ENCODE results near the gene NCAPD3. TPM values are rescaled to one million over a fixed set of nuclear protein-coding genes. Genes with fewer than 3 reads are reported as not detected.
"Not testable (repeated sequence)": the region's sequence is repeated elsewhere in the genome, so short reads cannot be mapped to it uniquely, and the experiment has no call there.

NCAPD3 gene
- total and polyA plus RNA-seq, 5 donors from 2014 or later: 12.9 to 38.2 (median 15.3) TPM

- no peak overlapping the region for H3K27ac ChIP-seq (ENCODE audit: insufficient read depth, low read length, poor library complexity, severe bottlenecking)
Measured at GRCh38 chr11:134119094-134119493, 104.7 kb downstream of the NCAPD3 start.

GRCh38 chr11:134118006-134118405 is 105.8 kb downstream of the NCAPD3 start:
- Mint-ChIP-seq H3K27me3 (peaks cover 23% of the 10 kb centered on the region), H3K4me3 (no peak overlapping the region), H3K27ac (no peak overlapping the region), H3K36me3 (no peaks in the 10 kb centered on the region), H3K4me1 (no peaks in the 10 kb centered on the region), H3K9me3 (peaks cover 0 to 2% (median 0%) of the 10 kb centered on the region in 7 donors)
- no peak overlapping the region for H3K4me3 ChIP-seq (ENCODE audit: low read depth, low read length)
- no peaks in the 10 kb centered on the region for H3K4me1 ChIP-seq (ENCODE audit: control insufficient read depth, insufficient read depth, low read length, poor library complexity, severe bottlenecking)
- ATAC-seq (ENCODE audit: low read depth in 2 of 2) (no peak), DNase-seq (no peak)
- no peak overlapping the region for H3K27ac ChIP-seq (ENCODE audit: insufficient read depth, low read length, poor library complexity, severe bottlenecking)
- no peaks in the 10 kb centered on the region for H3K9me3 ChIP-seq (ENCODE audit: control insufficient read depth in 2 of 2, low read length in 2 of 2)
- peaks cover 6% of the 10 kb centered on the region for H3K27me3 ChIP-seq (ENCODE audit: control insufficient read depth, insufficient read depth, low read length)
- no peaks in the 10 kb centered on the region for H3K36me3 ChIP-seq (ENCODE audit: control insufficient read depth, insufficient read depth, low read length)

More at GRCh38 chr11:134119094-134119493, 104.7 kb downstream of the NCAPD3 start:
- DNase-seq: no peak
- H3K4me1 Mint-ChIP-seq: no peaks in the 10 kb centered on the region
- H3K36me3 Mint-ChIP-seq: peaks cover 4% of the 10 kb centered on the region
- Histone ChIP-seq H3K27me3 (ENCODE audit: control insufficient read depth, insufficient read depth, low read length) (peaks cover 14% of the 10 kb centered on the region), H3K4me1 (ENCODE audit: control insufficient read depth, insufficient read depth, low read length, poor library complexity, severe bottlenecking) (no peaks in the 10 kb centered on the region), H3K4me3 (ENCODE audit: low read depth, low read length) (no peak overlapping the region), H3K36me3 (ENCODE audit: control insufficient read depth, insufficient read depth, low read length) (no peaks in the 10 kb centered on the region), H3K9me3 (ENCODE audit: control insufficient read depth in 2 of 2, low read length in 2 of 2) (no peaks in the 10 kb centered on the region)
- H3K27ac Mint-ChIP-seq: no peak overlapping the region
- no peak for ATAC-seq (ENCODE audit: low read depth in 2 of 2)
- H3K27me3 Mint-ChIP-seq: peaks cover 31% of the 10 kb centered on the region
- H3K9me3 Mint-ChIP-seq: peaks cover 0 to 2% (median 0%) of the 10 kb centered on the region in 7 donors
- H3K4me3 Mint-ChIP-seq: no peak overlapping the region

GRCh38 chr11:134116210-134116609 is 107.6 kb downstream of the NCAPD3 start:
- peaks cover 3% of the 10 kb centered on the region for H3K36me3 Mint-ChIP-seq
- no peak overlapping the region for H3K4me3 ChIP-seq (ENCODE audit: low read depth, low read length)
- no peak overlapping the region for H3K27ac ChIP-seq (ENCODE audit: insufficient read depth, low read length, poor library complexity, severe bottlenecking)
- H3K4me1 ChIP-seq (ENCODE audit: control insufficient read depth, insufficient read depth, low read length, poor library complexity, severe bottlenecking): no peaks in the 10 kb centered on the region
- peaks cover 18% of the 10 kb centered on the region for H3K27me3 Mint-ChIP-seq
- H3K27me3 ChIP-seq (ENCODE audit: control insufficient read depth, insufficient read depth, low read length): no peaks in the 10 kb centered on the region
- no peaks in the 10 kb centered on the region for H3K36me3 ChIP-seq (ENCODE audit: control insufficient read depth, insufficient read depth, low read length)
- H3K9me3 ChIP-seq (ENCODE audit: control insufficient read depth in 2 of 2, low read length in 2 of 2): no peaks in the 10 kb centered on the region
- no peak for ATAC-seq (ENCODE audit: low read depth in 2 of 2)
- peaks cover 0 to 5% (median 0%) of the 10 kb centered on the region in 7 donors for H3K9me3 Mint-ChIP-seq
- H3K27ac Mint-ChIP-seq: no peak overlapping the region
- DNase-seq: no peak
- H3K4me3 Mint-ChIP-seq: no peak overlapping the region
- no peaks in the 10 kb centered on the region for H3K4me1 Mint-ChIP-seq

- not testable (repeated sequence) for H3K4me3 Mint-ChIP-seq; H3K9me3 ChIP-seq (ENCODE audit: control insufficient read depth in 2 of 2, low read length in 2 of 2); H3K4me1 Mint-ChIP-seq; H3K27ac ChIP-seq (ENCODE audit: insufficient read depth, low read length, poor library complexity, severe bottlenecking); H3K9me3 Mint-ChIP-seq; ATAC-seq (ENCODE audit: low read depth in 2 of 2); DNase-seq; H3K36me3 ChIP-seq (ENCODE audit: control insufficient read depth, insufficient read depth, low read length); H3K27ac Mint-ChIP-seq; H3K36me3 Mint-ChIP-seq; H3K4me3 ChIP-seq (ENCODE audit: low read depth, low read length); H3K4me1 ChIP-seq (ENCODE audit: control insufficient read depth, insufficient read depth, low read length, poor library complexity, severe bottlenecking); H3K27me3 ChIP-seq (ENCODE audit: control insufficient read depth, insufficient read depth, low read length)
- H3K27me3 Mint-ChIP-seq: peaks cover 26% of the 10 kb centered on the region
Measured at GRCh38 chr11:134113787-134114186, 110.0 kb downstream of the NCAPD3 start.

- no peaks in the 10 kb centered on the region for H3K4me1 Mint-ChIP-seq
- Histone ChIP-seq H3K27ac (ENCODE audit: insufficient read depth, low read length, poor library complexity, severe bottlenecking) (no peak overlapping the region), H3K27me3 (ENCODE audit: control insufficient read depth, insufficient read depth, low read length) (no peaks in the 10 kb centered on the region), H3K4me1 (ENCODE audit: control insufficient read depth, insufficient read depth, low read length, poor library complexity, severe bottlenecking) (no peaks in the 10 kb centered on the region), H3K4me3 (ENCODE audit: low read depth, low read length) (no peak overlapping the region), H3K36me3 (ENCODE audit: control insufficient read depth, insufficient read depth, low read length) (no peaks in the 10 kb centered on the region), H3K9me3 (ENCODE audit: control insufficient read depth in 2 of 2, low read length in 2 of 2) (peaks cover 0 to 5% of the 10 kb centered on the region in 2 experiments)
- no peak overlapping the region for H3K27ac Mint-ChIP-seq
- H3K9me3 Mint-ChIP-seq: peaks cover 0 to 23% (median 5%) of the 10 kb centered on the region in 7 donors
- H3K4me3 Mint-ChIP-seq: no peak overlapping the region
- ATAC-seq (ENCODE audit: low read depth in 2 of 2) (no peak), DNase-seq (no peak)
- peaks cover 3% of the 10 kb centered on the region for H3K36me3 Mint-ChIP-seq
- peaks cover 16% of the 10 kb centered on the region for H3K27me3 Mint-ChIP-seq
Measured at GRCh38 chr11:134110252-134110815, 113.4 kb downstream of the NCAPD3 start.

Other genes with a start within 250 kb of the NCAPD3 start
- 5.5 TPM for gene JAM3, start 154.9 kb downstream of the NCAPD3 start, total RNA-seq
- 1 to 10 TPM; 3.1 to 4.6 (median 3.3) TPM for gene JAM3, start 154.9 kb downstream of the NCAPD3 start, polyA plus RNA-seq
- 65.1 TPM for gene VPS26B, start 704 bp upstream of the NCAPD3 start, total RNA-seq
- 10 to 100 TPM; 43.9 to 61.7 (median 54.3) TPM for gene VPS26B, start 704 bp upstream of the NCAPD3 start, polyA plus RNA-seq
- gene THYN1, start 29.4 kb upstream of the NCAPD3 start, total RNA-seq: 35.2 TPM
- gene THYN1, start 29.4 kb upstream of the NCAPD3 start, polyA plus RNA-seq: 100 to 1,000 TPM; 138 to 148 (median 144) TPM
- 28.7 TPM for gene ACAD8, start 29.6 kb upstream of the NCAPD3 start, total RNA-seq
- 10 to 100 TPM; 18.6 to 22.6 (median 19.9) TPM for gene ACAD8, start 29.6 kb upstream of the NCAPD3 start, polyA plus RNA-seq
- 2.0 TPM for gene GLB1L3, start 52.4 kb upstream of the NCAPD3 start, total RNA-seq
- gene GLB1L3, start 52.4 kb upstream of the NCAPD3 start, polyA plus RNA-seq: 1 to 10 TPM; 2.1 to 3.0 (median 2.3) TPM
- gene GLB1L2, start 108.0 kb upstream of the NCAPD3 start, total RNA-seq: 0.54 TPM
- gene GLB1L2, start 108.0 kb upstream of the NCAPD3 start, polyA plus RNA-seq: under 1 TPM in 3 of 4 donors, not detected in 1; 0.11 to 0.79 (median 0.53) TPM
- gene B3GAT1, start 188.3 kb upstream of the NCAPD3 start, total RNA-seq: 1.9 TPM
- gene B3GAT1, start 188.3 kb upstream of the NCAPD3 start, polyA plus RNA-seq: not detected